Epidermal melanocyte (primary cell): ENCODE measurements around the gene AGPAT2.

Source experiments
- DNase-seq: peaks from one replicate; pipeline ENCODE4 v3.0.0; 2011; ENCODE audit warnings: low spot score; ENCODE audit not compliant: insufficient read length

Gene AGPAT2

GRCh38 chr9:136662656-136663581 lies 24.3 kb downstream of the AGPAT2 start, which contains the start of gene EGFL7:
Gene EGFL7, plus strand, starts transcription at chr9:136662916. Its CDS starts 5,367 bp downstream, at chr9:136668283.
- no peak for DNase-seq

- no peak for DNase-seq
Measured at GRCh38 chr9:136662326-136662655, 25.0 kb downstream of the AGPAT2 start.

- no peak for DNase-seq
Measured at GRCh38 chr9:136661641-136662325, 25.5 kb downstream of the AGPAT2 start.

GRCh38 chr9:136660971-136661550 lies 26.2 kb downstream of the AGPAT2 start:
- DNase-seq, result no peak

- no peak for DNase-seq
Measured at GRCh38 chr9:136659861-136660784, 27.1 kb downstream of the AGPAT2 start.

- no peak for DNase-seq
Measured at GRCh38 chr9:136658849-136659535, 28.3 kb downstream of the AGPAT2 start.

- no peak for DNase-seq
Measured at GRCh38 chr9:136657974-136658848, 29.0 kb downstream of the AGPAT2 start.

- no peak for DNase-seq
Measured at GRCh38 chr9:136656795-136657611, 30.3 kb downstream of the AGPAT2 start.

GRCh38 chr9:136656183-136656738 lies 31.0 kb downstream of the AGPAT2 start:
- DNase-seq, result no peak

- DNase-seq, result no peak
Measured at GRCh38 chr9:136655536-136656182, 31.6 kb downstream of the AGPAT2 start.

GRCh38 chr9:136654820-136655535 lies 32.3 kb downstream of the AGPAT2 start:
- DNase-seq, result no peak

- DNase-seq, result no peak
Measured at GRCh38 chr9:136653323-136654079, 33.8 kb downstream of the AGPAT2 start.

- DNase-seq, result no peak
Measured at GRCh38 chr9:136651860-136652259, 35.4 kb downstream of the AGPAT2 start.

GRCh38 chr9:136650648-136651047 lies 36.6 kb downstream of the AGPAT2 start:
- no peak for DNase-seq

- DNase-seq, result no peak
Measured at GRCh38 chr9:136650021-136650420, 37.2 kb downstream of the AGPAT2 start.

- no peak for DNase-seq
Measured at GRCh38 chr9:136648751-136649150, 38.5 kb downstream of the AGPAT2 start.
